CD4-positive, alpha-beta memory T cell (primary cell): ENCODE measurements around the gene ATP8A2. TPM values are rescaled to one million over a fixed set of nuclear protein-coding genes. Genes with fewer than 3 reads are reported as not detected.

Experiments used
- CTCF ChIA-PET: fragments of 350-600 bp; sonication (Branson Sonifier 250); formaldehyde crosslinking; loops from one replicate; lab custom pipeline; 2021; ENCODE audit warnings: inconsistent platforms; ENCODE audit not compliant: partially characterized antibody; lab: Charles Lee
- POLR2A ChIA-PET: fragments of 350-600 bp; sonication (Branson Sonifier 250); formaldehyde crosslinking; loops from one replicate; lab custom pipeline; 2021; ENCODE audit not compliant: partially characterized antibody; lab: Charles Lee
- DNase-seq, 5 donors: peaks; one replicate each; pipeline versions ENCODE4 v3.0.0 to v3.0.0-alpha.2; 2020 to 2022; ENCODE audit warnings: mixed read lengths in 1 of 5
- H3K27ac ChIP-seq: one replicate; pipeline ENCODE4 v1.7.0; 2013; ENCODE audit warnings: low read depth, low read length
- H3K27me3 ChIP-seq: 2 replicates; pipeline ENCODE4 v1.7.0; 2013; ENCODE audit warnings: mild to moderate bottlenecking, low read length, moderate library complexity; ENCODE audit not compliant: insufficient read depth
- H3K36me3 ChIP-seq: 2 replicates; pipeline ENCODE4 v1.7.0; 2013; ENCODE audit warnings: mild to moderate bottlenecking, low read length, moderate library complexity; ENCODE audit not compliant: insufficient read depth
- H3K4me1 ChIP-seq: 2 replicates; pipeline ENCODE4 v1.7.0; 2013; ENCODE audit warnings: mild to moderate bottlenecking, low read length, moderate library complexity; ENCODE audit not compliant: insufficient read depth
- H3K4me3 ChIP-seq, 2 donors: one replicate each; pipeline ENCODE4 v1.7.0; 2013; ENCODE audit warnings: low read length in 2 of 2, mild to moderate bottlenecking in 1 of 2
- H3K9me3 ChIP-seq, 2 donors: one replicate each; pipeline ENCODE4 v1.7.0; 2013; ENCODE audit warnings: low read length in 2 of 2, control low read depth in 1 of 2; ENCODE audit not compliant: control insufficient read depth in 1 of 2
- H3K27ac Mint-ChIP-seq, 7 donors: one replicate each; pipeline ENCODE4 v1.8.0; 2020 to 2021; ENCODE audit warnings: mixed read lengths in 7 of 7, mild to moderate bottlenecking in 6 of 7, inconsistent platforms in 3 of 7, moderate library complexity in 3 of 7
- H3K27me3 Mint-ChIP-seq, 2 donors: one replicate each; pipeline ENCODE4 v1.8.0; 2020 to 2021; ENCODE audit warnings: mixed read lengths in 2 of 2
- H3K36me3 Mint-ChIP-seq, 2 donors: one replicate each; pipeline ENCODE4 v1.8.0; 2020 to 2021; ENCODE audit warnings: mixed read lengths in 2 of 2, inconsistent platforms in 1 of 2, mild to moderate bottlenecking in 1 of 2
- H3K4me1 Mint-ChIP-seq, 4 donors: one replicate each; pipeline ENCODE4 v1.8.0; 2020 to 2021; ENCODE audit warnings: mixed read lengths in 4 of 4, mild to moderate bottlenecking in 1 of 4
- H3K4me3 Mint-ChIP-seq, 8 donors: one replicate each; pipeline ENCODE4 v1.8.0; 2020 to 2021; ENCODE audit warnings: mixed read lengths in 8 of 8, mild to moderate bottlenecking in 7 of 8, moderate library complexity in 6 of 8, inconsistent platforms in 3 of 8
- H3K9me3 Mint-ChIP-seq, 8 donors: one replicate each; pipeline ENCODE4 v1.8.0; 2020 to 2021; ENCODE audit warnings: mixed read lengths in 8 of 8, mild to moderate bottlenecking in 5 of 8, inconsistent platforms in 3 of 8, moderate library complexity in 1 of 8
- intact Hi-C: fragments of 100-400 bp; cut with micrococcal nuclease; formaldehyde crosslinking; loops from one replicate; pipeline ENCODE4 v1.15.1; 2023
- polyA plus RNA-seq, 2 donors: library from polyadenylated mRNA; unstranded; fragments of 300-500 nt; fragmentation: Illumina TruSeq; gene quantifications; one replicate each; pipeline ENCODE4 v1.2.3, GENCODE V29; 2021
- total RNA-seq, 2 experiments: library from RNA; stranded (reverse); gene quantifications; one replicate each; pipeline ENCODE4 v1.2.3, GENCODE V29; 2021

ATP8A2 gene
- total and polyA plus RNA-seq, 4 experiments from 2014 or later: 0.36 to 0.93 (median 0.67) TPM

DNA sequence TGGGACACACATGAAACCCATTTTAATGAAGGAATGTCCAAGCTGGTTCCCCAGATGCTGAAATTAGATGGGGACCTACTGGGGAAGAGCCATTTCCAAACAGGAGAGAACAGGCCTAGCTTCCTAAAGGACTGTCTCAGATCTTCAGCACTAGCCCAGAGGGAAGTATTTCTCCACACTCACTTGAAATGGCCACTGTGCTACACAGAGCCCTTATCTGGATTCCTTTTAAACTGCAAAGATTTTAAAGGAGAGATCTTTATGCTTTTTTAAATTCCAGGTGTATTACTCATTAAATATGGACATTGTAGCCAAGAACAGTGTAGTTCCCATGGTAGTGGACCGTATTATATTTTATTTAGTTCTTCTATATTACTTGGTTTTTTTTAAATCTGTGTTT, 424.7 kb downstream of the ATP8A2 start:
- Histone ChIP-seq H3K27ac (no peak overlapping the region), H3K27me3 (no peaks in the 10 kb centered on the region), H3K4me3 (no peak overlapping the region), H3K9me3 (no peaks in the 10 kb centered on the region), H3K36me3 (no peaks in the 10 kb centered on the region), H3K4me1 (no peaks in the 10 kb centered on the region)
- POLR2A ChIA-PET: no interaction called here
- no peak for DNase-seq
- Mint-ChIP-seq H3K36me3 (no peaks in the 10 kb centered on the region), H3K27me3 (peaks cover 0 to 6% of the 10 kb centered on the region in 2 donors), H3K27ac (no peak overlapping the region), H3K4me3 (no peak overlapping the region), H3K9me3 (no peaks in the 10 kb centered on the region), H3K4me1 (no peaks in the 10 kb centered on the region)
- CTCF ChIA-PET: interaction anchor here (1.4 kb wide), 1 partner anchor 34 kb away, joined by 4 read pairs; no protein-coding TSS in a partner anchor
- intact Hi-C loops: no loop called here

DNA sequence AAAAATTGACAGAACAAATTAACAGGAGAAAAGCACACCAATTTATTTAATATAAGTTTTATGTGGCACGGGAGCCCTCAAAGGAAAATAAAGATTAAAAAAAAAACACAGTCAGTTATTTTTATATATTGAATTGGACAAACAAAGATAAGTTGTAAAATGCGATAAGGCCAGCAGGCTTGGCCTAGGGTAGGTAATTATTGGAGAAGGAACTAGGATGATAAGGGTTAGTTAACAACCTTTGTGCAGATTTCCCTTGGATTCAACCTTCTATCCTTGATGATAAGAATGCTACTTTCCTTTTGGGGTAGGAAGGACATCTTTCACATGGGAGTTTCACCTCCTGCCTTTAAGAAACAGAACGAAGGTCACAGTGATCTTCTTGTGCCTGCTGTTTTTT, 427.2 kb downstream of the ATP8A2 start:
- peaks cover 0 to under 1% (median 0%) of the 10 kb centered on the region in 8 donors for H3K9me3 Mint-ChIP-seq
- Histone ChIP-seq H3K36me3 (no peaks in the 10 kb centered on the region), H3K4me3 (no peak overlapping the region), H3K9me3 (no peaks in the 10 kb centered on the region), H3K27me3 (no peaks in the 10 kb centered on the region), H3K4me1 (no peaks in the 10 kb centered on the region), H3K27ac (no peak overlapping the region)
- no peaks in the 10 kb centered on the region for H3K36me3 Mint-ChIP-seq
- ChIA-PET POLR2A (no interaction called here), CTCF (interaction anchor here (1.1 kb wide), 1 partner anchor 11 kb away, joined by 3 read pairs; no protein-coding TSS in a partner anchor)
- H3K4me3 Mint-ChIP-seq: no peak overlapping the region
- H3K27ac Mint-ChIP-seq: no peak overlapping the region
- DNase-seq: no peak
- intact Hi-C loops: no loop called here
- no peaks in the 10 kb centered on the region for H3K4me1 Mint-ChIP-seq
- peaks cover 0 to 11% of the 10 kb centered on the region in 2 donors for H3K27me3 Mint-ChIP-seq

DNA sequence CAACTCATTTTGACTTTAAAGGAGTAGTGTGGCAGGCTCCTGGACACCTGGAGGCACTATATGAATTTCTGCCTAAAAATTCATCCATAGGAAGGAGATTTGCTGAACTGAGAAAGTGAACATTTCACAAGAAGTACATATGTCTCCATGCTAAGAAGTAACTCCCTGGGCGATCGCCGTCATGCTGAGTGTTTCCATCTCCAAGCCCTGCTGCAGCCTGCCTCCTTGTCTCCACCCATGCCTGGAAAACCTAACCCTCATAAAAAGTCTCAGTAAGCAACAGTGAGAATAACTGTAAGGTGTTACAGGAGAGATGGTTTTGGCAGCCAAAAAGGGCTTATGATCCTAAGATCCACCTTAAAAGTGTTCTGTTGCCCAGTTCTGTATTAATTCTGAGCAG, 428.7 kb downstream of the ATP8A2 start:
- DNase-seq: no peak
- Histone ChIP-seq H3K27ac (no peak overlapping the region), H3K4me3 (no peak overlapping the region), H3K27me3 (no peaks in the 10 kb centered on the region), H3K36me3 (no peaks in the 10 kb centered on the region), H3K4me1 (no peaks in the 10 kb centered on the region), H3K9me3 (no peaks in the 10 kb centered on the region)
- ChIA-PET CTCF (no interaction called here), POLR2A (no interaction called here)
- Mint-ChIP-seq H3K9me3 (peaks cover 0 to 4% (median 0%) of the 10 kb centered on the region in 8 donors), H3K27ac (no peak overlapping the region), H3K4me3 (no peak overlapping the region), H3K36me3 (no peaks in the 10 kb centered on the region), H3K27me3 (peaks cover 0 to 11% of the 10 kb centered on the region in 2 donors), H3K4me1 (no peaks in the 10 kb centered on the region)
- intact Hi-C loops: no loop called here

DNA sequence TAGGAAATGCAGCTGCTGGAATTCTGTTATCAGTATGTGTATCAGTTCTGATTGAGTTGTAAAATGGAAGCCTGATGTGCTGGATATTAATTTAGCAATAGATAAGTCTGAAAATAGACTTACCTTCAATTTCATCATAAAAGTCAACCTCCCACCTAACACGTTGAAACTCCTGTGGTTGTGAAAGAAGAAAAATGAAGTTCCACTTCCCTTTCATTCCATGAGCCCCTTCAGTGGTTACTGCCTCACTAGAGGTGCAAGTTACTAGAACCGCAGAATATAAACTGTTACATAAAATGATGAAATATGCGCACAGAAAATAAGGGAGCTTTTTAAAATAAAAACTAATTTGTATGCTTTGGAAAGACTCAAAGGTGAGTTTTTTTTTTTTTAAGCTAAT, 430.8 kb downstream of the ATP8A2 start:
- Histone ChIP-seq H3K27ac (no peak overlapping the region), H3K4me3 (no peak overlapping the region), H3K36me3 (no peaks in the 10 kb centered on the region), H3K27me3 (no peaks in the 10 kb centered on the region), H3K4me1 (no peaks in the 10 kb centered on the region), H3K9me3 (no peaks in the 10 kb centered on the region)
- Mint-ChIP-seq H3K4me1 (no peaks in the 10 kb centered on the region), H3K4me3 (no peak overlapping the region), H3K27me3 (peaks cover 0 to 11% of the 10 kb centered on the region in 2 donors), H3K36me3 (no peaks in the 10 kb centered on the region), H3K9me3 (peaks cover 0 to 15% (median 3%) of the 10 kb centered on the region in 8 donors), H3K27ac (no peak overlapping the region)
- intact Hi-C loops: no loop called here
- DNase-seq: no peak
- ChIA-PET POLR2A (no interaction called here), CTCF (no interaction called here)

DNA sequence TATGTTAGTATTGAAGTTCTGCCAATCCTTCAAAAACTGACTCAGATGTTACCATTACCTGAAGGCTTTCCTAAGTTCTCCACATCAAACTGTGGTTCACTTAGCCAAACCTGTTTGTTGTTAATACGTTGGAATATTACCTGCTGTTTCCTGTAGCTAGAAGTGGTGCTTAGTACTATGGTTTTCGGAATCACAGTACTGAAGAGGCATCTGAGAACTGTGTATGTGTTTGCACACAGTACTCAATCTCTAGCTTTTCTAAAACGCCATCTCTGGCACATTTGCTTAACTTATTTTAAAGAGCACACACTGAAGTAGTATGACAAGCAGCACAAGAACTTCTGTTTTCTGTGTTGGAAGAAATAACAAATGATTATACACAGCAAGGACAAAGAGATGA, 431.9 kb downstream of the ATP8A2 start:
- Histone ChIP-seq H3K27me3 (no peaks in the 10 kb centered on the region), H3K9me3 (no peaks in the 10 kb centered on the region), H3K36me3 (no peaks in the 10 kb centered on the region), H3K4me3 (no peak overlapping the region), H3K27ac (no peak overlapping the region), H3K4me1 (no peaks in the 10 kb centered on the region)
- Mint-ChIP-seq H3K4me3 (no peak overlapping the region), H3K27me3 (peaks cover 0 to 11% of the 10 kb centered on the region in 2 donors), H3K36me3 (no peaks in the 10 kb centered on the region), H3K27ac (no peak overlapping the region), H3K4me1 (no peaks in the 10 kb centered on the region), H3K9me3 (peaks cover 0 to 18% (median 3%) of the 10 kb centered on the region in 8 donors)
- DNase-seq: no peak
- intact Hi-C loops: no loop called here
- ChIA-PET CTCF (no interaction called here), POLR2A (no interaction called here)

- ChIA-PET CTCF (no interaction called here), POLR2A (no interaction called here)
- intact Hi-C loops: no loop called here
- Histone ChIP-seq H3K27me3 (no peaks in the 10 kb centered on the region), H3K36me3 (no peaks in the 10 kb centered on the region), H3K27ac (no peak overlapping the region), H3K4me1 (no peaks in the 10 kb centered on the region), H3K9me3 (no peaks in the 10 kb centered on the region), H3K4me3 (no peak overlapping the region)
- Mint-ChIP-seq H3K9me3 (peaks cover 0 to 19% (median 6%) of the 10 kb centered on the region in 8 donors), H3K36me3 (no peaks in the 10 kb centered on the region), H3K27ac (no peak overlapping the region), H3K4me3 (no peak overlapping the region), H3K27me3 (peaks cover 6 to 8% of the 10 kb centered on the region in 2 donors), H3K4me1 (no peaks in the 10 kb centered on the region)
- DNase-seq: peak in 1 of 5 donors; percentile 10
These were observed 434.6 kb downstream of the ATP8A2 start for GRCh38 chr13:25806264-25806974.

GRCh38 chr13:25807562-25807961, 435.8 kb downstream of the ATP8A2 start:
- no peaks in the 10 kb centered on the region for H3K9me3 ChIP-seq
- peaks cover 6 to 8% of the 10 kb centered on the region in 2 donors for H3K27me3 Mint-ChIP-seq
- no peak overlapping the region for H3K27ac ChIP-seq
- ChIA-PET CTCF (interaction anchor here (0.5 kb wide), 1 partner anchor 9 kb away, joined by 4 read pairs; no protein-coding TSS in a partner anchor), POLR2A (no interaction called here)
- intact Hi-C loops: no loop called here
- H3K4me3 Mint-ChIP-seq: no peak overlapping the region
- DNase-seq: no peak
- no peaks in the 10 kb centered on the region for H3K4me1 Mint-ChIP-seq
- H3K4me1 ChIP-seq: no peaks in the 10 kb centered on the region
- peaks cover 0 to 29% (median 12%) of the 10 kb centered on the region in 8 donors for H3K9me3 Mint-ChIP-seq
- H3K36me3 ChIP-seq: no peaks in the 10 kb centered on the region
- no peak overlapping the region for H3K27ac Mint-ChIP-seq
- H3K36me3 Mint-ChIP-seq: no peaks in the 10 kb centered on the region
- H3K27me3 ChIP-seq: no peaks in the 10 kb centered on the region
- no peak overlapping the region for H3K4me3 ChIP-seq
